Ascending aorta (tissue), 2 donors: ENCODE results near the gene ZC3H12D. TPM values are rescaled to one million over a fixed set of nuclear protein-coding genes. Genes with fewer than 3 reads are reported as not detected.

Experiments
- DNase-seq, 2 donors: peaks; one replicate each; pipeline ENCODE4 v3.0.0-alpha.2; 2019; ENCODE audit warnings: low spot score in 2 of 2
- H3K27ac ChIP-seq, 2 donors: fragments of 200-600 bp; sonication (generic); one replicate each; pipeline ENCODE4 v1.5.1; 2016 to 2017; ENCODE audit warnings: mild to moderate bottlenecking in 1 of 2
- H3K27me3 ChIP-seq: fragments of 200-600 bp; sonication (generic); one replicate; pipeline ENCODE4 v1.5.1; 2017
- H3K36me3 ChIP-seq, 2 donors: fragments of 200-600 bp; sonication (generic); one replicate each; pipeline ENCODE4 v1.5.1; 2016
- H3K4me1 ChIP-seq, 2 donors: fragments of 200-600 bp; sonication (generic); one replicate each; pipeline ENCODE4 v1.5.1; 2016 to 2017; ENCODE audit warnings: mild to moderate bottlenecking in 1 of 2
- H3K4me3 ChIP-seq, 2 donors: fragments of 200-600 bp; sonication (generic); one replicate each; pipeline ENCODE4 v1.5.1; 2016 to 2017; ENCODE audit warnings: mild to moderate bottlenecking in 1 of 2
- H3K9me3 ChIP-seq, 2 donors: fragments of 200-600 bp; sonication (generic); one replicate each; pipeline ENCODE4 v1.5.1; 2016
- intact Hi-C: fragments of 100-400 bp; cut with DNase I; formaldehyde crosslinking; loops from one replicate; pipeline ENCODE4 v1.15.1; 2023
- total RNA-seq: library from RNA; depleted of rRNA; stranded (reverse); fragments of >200 nt; gene quantifications from one replicate; pipeline ENCODE4 v1.1.0, GENCODE V29; 2016
- TF ChIP-seq, protein P1 (sequence below), 3 experiments: fragments of 200-600 bp in 2 of 3; fragments of 450-650 bp in 1 of 3; sonication (generic) in 2 of 3; IDR thresholded peaks; one replicate each; pipeline ENCODE4 v1.5.1; 2016 to 2019; ENCODE audit warnings: antibody characterized with exemption in 3 of 3, mild to moderate bottlenecking in 1 of 3, moderate library complexity in 1 of 3

Gene ZC3H12D
- total RNA-seq, 1 donor from 2014 or later: 1.5 TPM

DNA sequence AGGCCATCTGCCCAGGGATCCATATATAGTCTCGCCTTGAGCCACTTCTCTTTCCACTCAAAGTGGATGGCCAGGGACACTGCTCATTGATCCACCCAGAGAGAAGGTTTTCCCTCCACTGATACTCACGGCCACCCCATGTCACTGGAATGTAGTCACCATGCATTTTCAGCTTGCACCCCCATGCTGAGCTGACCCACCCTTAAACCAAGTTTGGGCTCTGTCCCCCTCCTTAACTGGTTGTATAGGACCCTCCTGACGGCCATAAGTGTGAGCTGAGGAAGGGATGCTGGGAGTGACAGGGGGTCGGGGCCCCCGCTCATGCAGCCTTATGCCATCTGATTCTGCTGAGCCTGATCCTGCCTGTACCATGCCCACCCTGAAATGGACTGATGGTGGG, 59.1 kb downstream of the ZC3H12D start:
- intact Hi-C loops: no loop called here
- H3K4me3 ChIP-seq: no peak overlapping the region
- H3K36me3 ChIP-seq: no peaks in the 10 kb centered on the region
- H3K9me3 ChIP-seq: no peaks in the 10 kb centered on the region
- H3K27ac ChIP-seq: no peak overlapping the region
- TF ChIP-seq, protein P1, sequence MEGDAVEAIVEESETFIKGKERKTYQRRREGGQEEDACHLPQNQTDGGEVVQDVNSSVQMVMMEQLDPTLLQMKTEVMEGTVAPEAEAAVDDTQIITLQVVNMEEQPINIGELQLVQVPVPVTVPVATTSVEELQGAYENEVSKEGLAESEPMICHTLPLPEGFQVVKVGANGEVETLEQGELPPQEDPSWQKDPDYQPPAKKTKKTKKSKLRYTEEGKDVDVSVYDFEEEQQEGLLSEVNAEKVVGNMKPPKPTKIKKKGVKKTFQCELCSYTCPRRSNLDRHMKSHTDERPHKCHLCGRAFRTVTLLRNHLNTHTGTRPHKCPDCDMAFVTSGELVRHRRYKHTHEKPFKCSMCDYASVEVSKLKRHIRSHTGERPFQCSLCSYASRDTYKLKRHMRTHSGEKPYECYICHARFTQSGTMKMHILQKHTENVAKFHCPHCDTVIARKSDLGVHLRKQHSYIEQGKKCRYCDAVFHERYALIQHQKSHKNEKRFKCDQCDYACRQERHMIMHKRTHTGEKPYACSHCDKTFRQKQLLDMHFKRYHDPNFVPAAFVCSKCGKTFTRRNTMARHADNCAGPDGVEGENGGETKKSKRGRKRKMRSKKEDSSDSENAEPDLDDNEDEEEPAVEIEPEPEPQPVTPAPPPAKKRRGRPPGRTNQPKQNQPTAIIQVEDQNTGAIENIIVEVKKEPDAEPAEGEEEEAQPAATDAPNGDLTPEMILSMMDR (IDR thresholded peaks at IDR 0.05): no peak
- no peaks in the 10 kb centered on the region for H3K27me3 ChIP-seq
- H3K4me1 ChIP-seq: peaks cover 4 to 5% of the 10 kb centered on the region in 2 donors
- DNase-seq: no peak

DNA sequence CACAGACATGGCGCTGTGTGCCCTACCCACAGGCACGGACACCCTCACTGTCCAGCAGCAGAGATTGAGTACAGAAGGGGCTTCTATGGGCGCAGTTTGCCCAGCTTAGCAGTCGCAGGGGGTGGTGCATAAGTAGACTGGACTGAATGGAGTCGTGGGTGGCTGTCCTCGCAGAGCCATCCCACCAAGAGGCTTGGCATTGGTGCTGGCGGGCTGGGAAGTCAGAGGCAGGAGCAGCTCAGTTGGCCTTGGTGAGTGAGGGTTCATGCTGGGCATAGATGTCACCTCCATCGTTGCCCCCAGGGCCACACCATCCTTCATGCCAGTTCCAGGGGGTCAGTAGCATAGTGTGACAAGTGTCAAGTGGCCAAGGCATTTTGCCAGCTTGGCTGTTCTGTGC, 59.6 kb downstream of the ZC3H12D start:
- no peak for DNase-seq
- Histone ChIP-seq H3K9me3 (no peaks in the 10 kb centered on the region), H3K36me3 (no peaks in the 10 kb centered on the region), H3K4me3 (no peak overlapping the region), H3K27me3 (no peaks in the 10 kb centered on the region), H3K27ac (no peak overlapping the region), H3K4me1 (peaks cover 4 to 5% of the 10 kb centered on the region in 2 donors)
- TF ChIP-seq, protein P1 (IDR thresholded peaks at IDR 0.05): no peak
- intact Hi-C loops: no loop called here

DNA sequence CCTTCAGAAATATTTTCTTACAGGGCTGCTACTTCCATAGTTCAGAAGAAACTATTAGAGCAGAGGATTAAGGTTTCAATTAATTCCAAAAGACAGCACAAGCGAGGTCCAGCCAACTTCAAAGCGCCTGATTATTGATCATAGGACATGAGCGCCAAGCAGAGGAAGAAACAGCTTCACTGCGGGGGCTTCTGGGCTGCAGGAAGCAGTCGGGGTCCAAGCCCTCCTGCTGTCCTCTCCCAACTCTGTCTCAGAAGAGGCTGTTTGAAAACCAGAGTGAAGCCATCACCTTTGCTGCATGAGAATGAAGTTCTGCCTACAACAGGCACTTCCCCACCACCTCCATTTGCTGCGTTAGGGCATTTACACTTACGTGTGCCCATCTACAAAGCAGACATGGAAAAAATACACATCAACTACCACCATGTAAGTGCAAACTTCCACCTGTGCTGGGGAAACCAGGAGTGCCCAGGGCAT, 60.8 kb downstream of the ZC3H12D start:
- intact Hi-C loops: no loop called here
- Histone ChIP-seq H3K27me3 (no peaks in the 10 kb centered on the region), H3K4me3 (peak overlapping the region; percentile 23 to 49), H3K9me3 (no peaks in the 10 kb centered on the region), H3K27ac (peak overlapping the region in 1 of 2 donors; percentile 50), H3K4me1 (peaks cover 4 to 5% of the 10 kb centered on the region in 2 donors), H3K36me3 (no peaks in the 10 kb centered on the region)
- no peak for DNase-seq
- TF ChIP-seq, protein P1 (IDR thresholded peaks at IDR 0.05): no peak

DNA sequence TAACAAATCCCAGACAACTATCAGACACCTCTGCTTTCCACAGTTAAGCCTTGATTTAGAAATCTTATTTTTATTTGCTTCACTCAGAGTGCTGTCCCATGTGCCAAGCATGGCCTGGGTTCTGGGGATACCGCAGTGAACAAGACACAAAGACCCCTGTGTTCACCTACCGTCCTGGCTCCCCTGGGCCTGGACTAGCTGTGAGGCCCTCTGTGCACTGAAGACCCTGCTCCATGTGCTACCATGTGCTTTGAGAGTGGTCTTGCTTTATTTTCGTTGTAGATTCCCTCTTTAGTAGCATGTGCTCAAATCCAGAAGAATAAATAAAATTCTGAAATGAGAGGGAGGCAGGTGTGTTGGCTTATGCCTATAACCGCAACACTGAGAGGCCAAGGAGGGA, 62.2 kb downstream of the ZC3H12D start:
- no peak overlapping the region for H3K27ac ChIP-seq

DNA sequence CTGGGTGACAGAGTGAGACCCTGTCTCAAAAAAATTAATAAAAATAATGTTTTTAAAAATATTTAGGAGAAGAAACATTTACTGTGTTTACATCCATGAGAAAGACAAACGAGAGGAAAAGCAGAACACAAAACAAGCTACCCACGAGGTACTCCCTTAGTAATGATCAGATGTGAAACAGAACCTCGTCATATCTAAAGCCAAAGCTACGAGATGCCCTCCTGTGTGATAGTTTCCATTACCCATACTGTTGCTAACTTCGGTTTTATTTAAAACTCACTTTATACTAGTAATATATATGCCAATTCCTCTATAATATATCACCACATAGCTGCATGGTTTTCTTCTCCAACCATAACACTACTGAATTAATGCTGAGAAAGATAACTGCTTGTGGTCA, 63.7 kb downstream of the ZC3H12D start:
- Histone ChIP-seq H3K27me3 (no peaks in the 10 kb centered on the region), H3K36me3 (no peaks in the 10 kb centered on the region), H3K27ac (no peak overlapping the region), H3K9me3 (peaks cover 0 to 7% of the 10 kb centered on the region in 2 donors), H3K4me1 (peaks cover 4 to 5% of the 10 kb centered on the region in 2 donors), H3K4me3 (no peak overlapping the region)
- intact Hi-C loops: no loop called here
- TF ChIP-seq, protein P1 (IDR thresholded peaks at IDR 0.05): no peak
- DNase-seq: no peak

More for the DNA sequence above, 62.2 kb downstream of the ZC3H12D start:
- no peak for DNase-seq
- TF ChIP-seq, protein P1 (IDR thresholded peaks at IDR 0.05): no peak
- Histone ChIP-seq H3K27me3 (no peaks in the 10 kb centered on the region), H3K9me3 (no peaks in the 10 kb centered on the region), H3K4me1 (peaks cover 4 to 5% of the 10 kb centered on the region in 2 donors), H3K36me3 (no peaks in the 10 kb centered on the region), H3K4me3 (no peak overlapping the region)
- intact Hi-C loops: no loop called here
